ENCODE measurements around the gene SLC1A5. TPM values are rescaled to one million over a fixed set of nuclear protein-coding genes. Genes with fewer than 3 reads are reported as not detected.

The SLC1A5 gene
- total RNA-seq, 1 experiment from 2014 or later: 104 TPM

DNA sequence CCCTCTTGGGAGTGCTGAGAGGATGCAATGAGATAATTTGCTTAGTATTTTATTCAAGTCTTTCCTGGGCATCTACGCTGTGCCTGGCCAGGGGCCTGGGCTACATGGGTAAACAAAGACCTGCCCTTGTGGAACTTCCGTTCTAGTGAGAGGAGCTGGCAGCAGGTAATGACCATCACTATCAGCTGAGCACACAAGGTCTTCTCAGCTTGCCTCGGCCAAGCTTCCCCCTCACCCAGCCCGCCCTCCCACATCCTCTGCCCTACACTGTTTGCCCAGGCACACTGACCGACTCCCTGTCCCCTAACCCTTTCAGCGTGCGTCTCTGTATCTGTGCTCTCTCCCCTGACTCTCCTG, 51.1 kb downstream of the SLC1A5 start:
- no peak overlapping the region for H3K4me3 ChIP-seq (ENCODE audit: low read depth in 2 of 2, low read length in 2 of 2)
- ATAC-seq (no peak), DNase-seq (ENCODE audit: low read depth, low spot score) (no peak)
- no peaks in the 10 kb centered on the region for H3K4me1 ChIP-seq (ENCODE audit: control insufficient read depth, insufficient read depth, low read length)
- H3K27me3 ChIP-seq (ENCODE audit: control insufficient read depth, insufficient read depth, low read length): no peaks in the 10 kb centered on the region
- ChIA-PET CTCF (no interaction called here), POLR2A (interaction anchor here (0.6 kb wide), 1 partner anchor 65 kb away, joined by 3 read pairs; no protein-coding TSS in a partner anchor)
- TF ChIP-seq, protein P1, sequence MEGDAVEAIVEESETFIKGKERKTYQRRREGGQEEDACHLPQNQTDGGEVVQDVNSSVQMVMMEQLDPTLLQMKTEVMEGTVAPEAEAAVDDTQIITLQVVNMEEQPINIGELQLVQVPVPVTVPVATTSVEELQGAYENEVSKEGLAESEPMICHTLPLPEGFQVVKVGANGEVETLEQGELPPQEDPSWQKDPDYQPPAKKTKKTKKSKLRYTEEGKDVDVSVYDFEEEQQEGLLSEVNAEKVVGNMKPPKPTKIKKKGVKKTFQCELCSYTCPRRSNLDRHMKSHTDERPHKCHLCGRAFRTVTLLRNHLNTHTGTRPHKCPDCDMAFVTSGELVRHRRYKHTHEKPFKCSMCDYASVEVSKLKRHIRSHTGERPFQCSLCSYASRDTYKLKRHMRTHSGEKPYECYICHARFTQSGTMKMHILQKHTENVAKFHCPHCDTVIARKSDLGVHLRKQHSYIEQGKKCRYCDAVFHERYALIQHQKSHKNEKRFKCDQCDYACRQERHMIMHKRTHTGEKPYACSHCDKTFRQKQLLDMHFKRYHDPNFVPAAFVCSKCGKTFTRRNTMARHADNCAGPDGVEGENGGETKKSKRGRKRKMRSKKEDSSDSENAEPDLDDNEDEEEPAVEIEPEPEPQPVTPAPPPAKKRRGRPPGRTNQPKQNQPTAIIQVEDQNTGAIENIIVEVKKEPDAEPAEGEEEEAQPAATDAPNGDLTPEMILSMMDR (IDR thresholded peaks at IDR 0.05): no peak
- no peak for TF ChIP-seq TCF7L2 (IDR thresholded peaks at IDR 0.05; ENCODE audit: low read depth, low read length)
- TF ChIP-seq, protein P2, sequence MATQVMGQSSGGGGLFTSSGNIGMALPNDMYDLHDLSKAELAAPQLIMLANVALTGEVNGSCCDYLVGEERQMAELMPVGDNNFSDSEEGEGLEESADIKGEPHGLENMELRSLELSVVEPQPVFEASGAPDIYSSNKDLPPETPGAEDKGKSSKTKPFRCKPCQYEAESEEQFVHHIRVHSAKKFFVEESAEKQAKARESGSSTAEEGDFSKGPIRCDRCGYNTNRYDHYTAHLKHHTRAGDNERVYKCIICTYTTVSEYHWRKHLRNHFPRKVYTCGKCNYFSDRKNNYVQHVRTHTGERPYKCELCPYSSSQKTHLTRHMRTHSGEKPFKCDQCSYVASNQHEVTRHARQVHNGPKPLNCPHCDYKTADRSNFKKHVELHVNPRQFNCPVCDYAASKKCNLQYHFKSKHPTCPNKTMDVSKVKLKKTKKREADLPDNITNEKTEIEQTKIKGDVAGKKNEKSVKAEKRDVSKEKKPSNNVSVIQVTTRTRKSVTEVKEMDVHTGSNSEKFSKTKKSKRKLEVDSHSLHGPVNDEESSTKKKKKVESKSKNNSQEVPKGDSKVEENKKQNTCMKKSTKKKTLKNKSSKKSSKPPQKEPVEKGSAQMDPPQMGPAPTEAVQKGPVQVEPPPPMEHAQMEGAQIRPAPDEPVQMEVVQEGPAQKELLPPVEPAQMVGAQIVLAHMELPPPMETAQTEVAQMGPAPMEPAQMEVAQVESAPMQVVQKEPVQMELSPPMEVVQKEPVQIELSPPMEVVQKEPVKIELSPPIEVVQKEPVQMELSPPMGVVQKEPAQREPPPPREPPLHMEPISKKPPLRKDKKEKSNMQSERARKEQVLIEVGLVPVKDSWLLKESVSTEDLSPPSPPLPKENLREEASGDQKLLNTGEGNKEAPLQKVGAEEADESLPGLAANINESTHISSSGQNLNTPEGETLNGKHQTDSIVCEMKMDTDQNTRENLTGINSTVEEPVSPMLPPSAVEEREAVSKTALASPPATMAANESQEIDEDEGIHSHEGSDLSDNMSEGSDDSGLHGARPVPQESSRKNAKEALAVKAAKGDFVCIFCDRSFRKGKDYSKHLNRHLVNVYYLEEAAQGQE (IDR thresholded peaks at IDR 0.05; ENCODE audit: insufficient read depth in 1 of 2, low read depth in 2 of 2, low read length in 1 of 2): no peak
- no peak for TF ChIP-seq POLR2AphosphoS5 (IDR thresholded peaks at IDR 0.05; ENCODE audit: low read depth, low read length)
- no peak for TF ChIP-seq SIN3A (IDR thresholded peaks at IDR 0.05; ENCODE audit: borderline replicate concordance, insufficient read depth, low read depth, low read length)
- BruUV-seq (replicated peaks): no TSS peak
- no peaks in the 10 kb centered on the region for H3K9me3 ChIP-seq (ENCODE audit: control insufficient read depth, insufficient read depth, low read depth, low read length)
- in situ Hi-C loops (cut with HindIII; ENCODE audit: low pct_unique_long_range_greater_than_20kb, low sequenced_read_pairs) (no loop called here), intact Hi-C loops (cut with micrococcal nuclease; ENCODE audit: unreplicated experiment) (no loop called here)
- H3K36me3 ChIP-seq (ENCODE audit: control insufficient read depth, insufficient read depth, low read length): peaks cover 7% of the 10 kb centered on the region
- no peak overlapping the region for H3K27ac ChIP-seq (ENCODE audit: low read length)

DNA sequence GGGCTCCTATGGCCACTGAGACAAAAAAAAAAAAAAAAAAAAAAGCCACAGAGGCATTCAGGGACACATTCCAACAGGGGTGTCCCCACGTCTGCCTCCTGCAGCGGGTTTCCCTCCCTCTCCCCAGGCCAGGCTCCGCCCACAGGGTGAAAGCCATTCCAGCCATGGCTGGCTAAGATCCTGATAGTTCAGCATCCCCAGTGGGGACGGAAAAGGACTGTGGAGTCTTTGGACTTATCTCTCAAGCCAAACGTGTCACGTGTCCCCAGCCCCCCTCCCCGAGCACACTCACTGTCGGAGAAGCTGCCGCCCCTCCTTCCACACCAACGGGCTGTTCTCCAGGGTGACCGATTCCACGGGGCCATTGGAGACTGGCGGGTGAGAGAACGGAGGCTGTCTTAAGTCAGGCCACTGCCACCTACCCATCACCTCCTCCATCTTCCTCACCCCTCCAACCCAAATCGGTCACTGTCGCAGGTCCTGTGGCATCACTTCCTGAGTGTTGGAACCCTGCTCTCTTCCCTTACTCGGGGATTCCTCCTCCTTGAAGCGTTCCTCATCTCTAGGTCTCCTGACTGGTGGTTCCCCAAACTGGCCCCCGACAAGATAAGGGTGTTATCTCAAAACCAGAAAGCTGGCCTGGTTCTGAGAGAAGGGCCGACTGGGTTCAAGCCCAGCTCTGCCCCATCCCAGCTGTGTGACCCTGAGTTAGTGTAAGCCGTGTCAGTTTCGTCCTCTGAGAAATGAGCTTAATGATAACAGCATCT, 51.7 kb downstream of the SLC1A5 start:
- Histone ChIP-seq H3K4me3 (ENCODE audit: low read depth in 2 of 2, low read length in 2 of 2) (no peak overlapping the region), H3K36me3 (ENCODE audit: control insufficient read depth, insufficient read depth, low read length) (peaks cover 7% of the 10 kb centered on the region), H3K27ac (ENCODE audit: low read length) (no peak overlapping the region), H3K9me3 (ENCODE audit: control insufficient read depth, insufficient read depth, low read depth, low read length) (no peaks in the 10 kb centered on the region), H3K27me3 (ENCODE audit: control insufficient read depth, insufficient read depth, low read length) (no peaks in the 10 kb centered on the region), H3K4me1 (ENCODE audit: control insufficient read depth, insufficient read depth, low read length) (no peaks in the 10 kb centered on the region)
- DNase-seq (ENCODE audit: low read depth, low spot score) (no peak), ATAC-seq (no peak)
- intact Hi-C loops (cut with micrococcal nuclease; ENCODE audit: unreplicated experiment): no loop called here
- TF ChIP-seq POLR2AphosphoS5 (IDR thresholded peaks at IDR 0.05; ENCODE audit: low read depth, low read length): no peak
- TF ChIP-seq, protein P2 (IDR thresholded peaks at IDR 0.05; ENCODE audit: insufficient read depth in 1 of 2, low read depth in 2 of 2, low read length in 1 of 2): no peak
- no peak for TF ChIP-seq TCF7L2 (IDR thresholded peaks at IDR 0.05; ENCODE audit: low read depth, low read length)
- ChIA-PET POLR2A (no interaction called here), CTCF (no interaction called here)
- BruUV-seq (replicated peaks): no TSS peak
- in situ Hi-C loops (cut with HindIII; ENCODE audit: low pct_unique_long_range_greater_than_20kb, low sequenced_read_pairs): no loop called here

Data from Panc1 (cell line).